Erythroblast (primary cell): ENCODE results near the gene ZG16.

Experiments
- GATA1 ChIP-seq: IDR thresholded peaks from 2 replicates; pipeline ENCODE4 v1.6.1; 2011; ENCODE audit warnings: low read depth, mild to moderate bottlenecking, control low read depth, low read length, moderate library complexity
- POLR2A ChIP-seq: IDR thresholded peaks from 2 replicates; pipeline ENCODE4 v1.6.1; 2011; ENCODE audit warnings: mild to moderate bottlenecking, low read length

GRCh38 chr16:29736764-29737163 lies 41.3 kb upstream of the ZG16 start:
- no peak for TF ChIP-seq POLR2A
- no peak for TF ChIP-seq GATA1
